K562 (cell line): ENCODE results near the gene NUMB. TPM values are rescaled to one million over a fixed set of nuclear protein-coding genes. Genes with fewer than 3 reads are reported as not detected.

Experiments
- ATF7 ChIP-seq: fragments of 450-650 bp; IDR thresholded peaks from 2 replicates; pipeline ENCODE4 v1.7.1; 2014; ENCODE audit warnings: mild to moderate bottlenecking, moderate library complexity
- CBX5 ChIP-seq: IDR thresholded peaks from 2 replicates; pipeline ENCODE4 v1.6.1; 2014; ENCODE audit warnings: low read depth, borderline replicate concordance
- E2F4 ChIP-seq: sonication (generic); formaldehyde crosslinking; IDR thresholded peaks from 2 replicates; pipeline ENCODE4 v1.8.0; 2022; ENCODE audit warnings: mild to moderate bottlenecking, low read depth, missing genetic modification reagents
- HLTF ChIP-seq: fragments of 450-650 bp; IDR thresholded peaks from 2 replicates; pipeline ENCODE4 v1.6.1; 2016
- JUN ChIP-seq, 2 experiments: sonication (generic) in 1 of 2; formaldehyde crosslinking in 1 of 2; IDR thresholded peaks; 2 replicates each; pipeline versions ENCODE4 v1.6.1 to v1.8.0; 2012 to 2022; ENCODE audit warnings: borderline replicate concordance in 2 of 2, mild to moderate bottlenecking in 2 of 2, improper control_type of control experiment in 1 of 2, low read depth in 1 of 2, low read length in 1 of 2, missing genetic modification reagents in 1 of 2
- KHSRP ChIP-seq: fragments of 450-650 bp; IDR thresholded peaks from 2 replicates; pipeline ENCODE4 v1.6.1; 2017
- NFATC3 ChIP-seq: fragments of 450-650 bp; IDR thresholded peaks from 2 replicates; pipeline ENCODE4 v1.6.1; 2017; ENCODE audit warnings: mild to moderate bottlenecking
- SMARCA5 ChIP-seq: fragments of 450-650 bp; IDR thresholded peaks from 2 replicates; pipeline ENCODE4 v1.6.1; 2016
- TSHZ1 ChIP-seq: fragments of 250-450 bp; sonication (Bioruptor Pico); IDR thresholded peaks from 2 replicates; pipeline ENCODE4 v1.4.0; 2020; ENCODE audit warnings: mild to moderate bottlenecking, moderate library complexity
- polyA plus RNA-seq, 8 experiments: library from polyadenylated mRNA; depleted of rRNA in 4 of 8; stranded (reverse) in 5 of 8; unstranded in 3 of 8; fragments of >200 nt; fragmentation: Nextera tagmentation in 2 of 8; fragmentation: Illumina TruSeq in 1 of 8; extraction: Ambion mirVana in 2 of 8; extraction: Trizol in 1 of 8; gene quantifications; 2 replicates each; pipeline versions ENCODE4 v1.2.1 to v1.2.3, GENCODE V29; 2011 to 2014; ENCODE audit warnings: inconsistent platforms in 1 of 8, missing spikeins in 1 of 8
- total RNA-seq, 7 experiments: library from RNA; depleted of rRNA in 6 of 7; stranded (reverse); fragments of >200 nt in 6 of 7; fragmentation: Illumina TruSeq in 2 of 7; extraction: Trizol in 2 of 7; gene quantifications; 2 replicates each; pipeline versions ENCODE4 v1.2.1 to v1.2.3, GENCODE V29; 2011 to 2021; ENCODE audit warnings: low replicate concordance in 1 of 7
- TF ChIP-seq, protein P1 (sequence below), 3 experiments: fragments of 200-800 bp in 1 of 3; sonication (Bioruptor generic) in 1 of 3; sonication (generic) in 1 of 3; formaldehyde crosslinking in 1 of 3; IDR thresholded peaks; 2 replicates each; pipeline versions ENCODE4 v1.6.1 to v1.8.0; 2016 to 2022; ENCODE audit warnings: mild to moderate bottlenecking in 2 of 3, missing compliant biosample characterization in 2 of 3, missing genetic modification characterization in 2 of 3, missing genetic modification reagents in 1 of 3

The NUMB gene
- total and polyA plus RNA-seq, 9 of the 15 experiments (the other 6 are each of a cell fraction or from before 2014, with no cell fraction given): 13.5 to 54.0 (median 32.3) TPM

GRCh38 chr14:73394317-73394716, 64.0 kb downstream of the NUMB start (continued):
- TF ChIP-seq TSHZ1: no peak
- TF ChIP-seq E2F4 (CRISPR knock-in tag): no peak
- no peak for TF ChIP-seq ATF7
- no peak for TF ChIP-seq SMARCA5
- TF ChIP-seq CBX5: no peak
- TF ChIP-seq JUN (IDR thresholded peaks at IDR 0.05; ENCODE audit: borderline replicate concordance, low read depth, low read length): no peak
- no peak for TF ChIP-seq JUN (CRISPR knock-in tag; IDR thresholded peaks at IDR 0.05; ENCODE audit: borderline replicate concordance)
- no peak for TF ChIP-seq NFATC3
- TF ChIP-seq, protein P1, sequence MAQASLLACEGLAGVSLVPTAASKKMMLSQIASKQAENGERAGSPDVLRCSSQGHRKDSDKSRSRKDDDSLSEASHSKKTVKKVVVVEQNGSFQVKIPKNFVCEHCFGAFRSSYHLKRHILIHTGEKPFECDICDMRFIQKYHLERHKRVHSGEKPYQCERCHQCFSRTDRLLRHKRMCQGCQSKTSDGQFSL (CRISPR knock-in tag; IDR thresholded peaks at IDR 0.05): no peak
- TF ChIP-seq, protein P1 (tag; IDR thresholded peaks at IDR 0.05): no peak
- TF ChIP-seq HLTF: no peak
- TF ChIP-seq KHSRP: no peak
- TF ChIP-seq, all 486 proteins: peak for 0
